Ectodermal cell (in vitro differentiated cells): Measurements from ENCODE around the gene PLBD2.

Experiments used
- H3K27ac ChIP-seq: 2 replicates; pipeline ENCODE4 v1.7.0; 2013; ENCODE audit warnings: mild to moderate bottlenecking, low read depth, low read length; ENCODE audit not compliant: insufficient read depth, poor library complexity, severe bottlenecking
- H3K27me3 ChIP-seq: 2 replicates; pipeline ENCODE4 v1.7.0; 2013; ENCODE audit warnings: mild to moderate bottlenecking, low read length; ENCODE audit not compliant: insufficient read depth, control insufficient read depth, poor library complexity, severe bottlenecking
- H3K36me3 ChIP-seq: one replicate; pipeline ENCODE4 v1.7.0; 2013; ENCODE audit warnings: low read length; ENCODE audit not compliant: control insufficient read depth, insufficient read depth
- H3K4me1 ChIP-seq: one replicate; pipeline ENCODE4 v1.7.0; 2013; ENCODE audit warnings: low read length; ENCODE audit not compliant: control insufficient read depth, insufficient read depth
- H3K4me3 ChIP-seq: 2 replicates; pipeline ENCODE4 v1.7.0; 2013; ENCODE audit warnings: low read depth, low read length, control low read depth; ENCODE audit not compliant: insufficient read depth
- H3K9me3 ChIP-seq: 2 replicates; pipeline ENCODE4 v1.7.0; 2013; ENCODE audit warnings: mild to moderate bottlenecking, low read length, moderate library complexity; ENCODE audit not compliant: control insufficient read depth
- WGBS, 2 experiments: methylation state at CpG; one replicate each; pipeline ENCODE4 v1.1.7; 2013; ENCODE audit warnings: missing lambda C conversion rate in 2 of 2; 5-methylcytosine and 5-hydroxymethylcytosine counted together

PLBD2 gene

GRCh38 chr12:113402586-113403260 lies 44.3 kb downstream of the PLBD2 start:
- Histone ChIP-seq H3K36me3 (no peaks in the 10 kb centered on the region), H3K4me3 (no peak overlapping the region), H3K27me3 (no peaks in the 10 kb centered on the region), H3K9me3 (no peaks in the 10 kb centered on the region), H3K27ac (no peak overlapping the region), H3K4me1 (no peaks in the 10 kb centered on the region)
- WGBS, 2 experiments, result 93 to 94% methylated on average over 23 of the region's 23 CpGs

- no peak within 1 kb of the TSS for H3K4me3 ChIP-seq
- no peak within 1 kb of the TSS for H3K27ac ChIP-seq
- H3K9me3 ChIP-seq, result no peaks in the 10 kb centered on the region
- 84% methylated on average over 14 of the region's 14 CpGs for WGBS, 2 experiments
- H3K36me3 ChIP-seq, result no peaks in the 10 kb centered on the region
- no peaks in the 10 kb centered on the region for H3K27me3 ChIP-seq
- H3K4me1 ChIP-seq, result no peaks in the 10 kb centered on the region
These were observed 45.3 kb downstream of the PLBD2 start, which contains the start of gene SDS for GRCh38 chr12:113403435-113404415. Gene SDS, minus strand, starts transcription at chr12:113403887. Its CDS starts 4,179 bp downstream, at chr12:113399708.

- no peaks in the 10 kb centered on the region for H3K36me3 ChIP-seq
- no peaks in the 10 kb centered on the region for H3K9me3 ChIP-seq
- no peak overlapping the region for H3K27ac ChIP-seq
- no peaks in the 10 kb centered on the region for H3K4me1 ChIP-seq
- 65 to 68% methylated on average over 3 of the region's 3 CpGs for WGBS, 2 experiments
- H3K27me3 ChIP-seq, result no peaks in the 10 kb centered on the region
- H3K4me3 ChIP-seq, result no peak overlapping the region
These were observed 47.3 kb downstream of the PLBD2 start for GRCh38 chr12:113405694-113406093.

GRCh38 chr12:113407931-113408600 lies 49.7 kb downstream of the PLBD2 start:
- H3K27me3 ChIP-seq, result no peaks in the 10 kb centered on the region
- H3K27ac ChIP-seq, result no peak overlapping the region
- WGBS, 2 experiments, result 90% methylated on average over 6 of the region's 6 CpGs
- H3K4me1 ChIP-seq, result no peaks in the 10 kb centered on the region
- no peaks in the 10 kb centered on the region for H3K36me3 ChIP-seq
- H3K4me3 ChIP-seq, result no peak overlapping the region
- H3K9me3 ChIP-seq, result no peaks in the 10 kb centered on the region

GRCh38 chr12:113408756-113409298 lies 50.4 kb downstream of the PLBD2 start:
- no peaks in the 10 kb centered on the region for H3K9me3 ChIP-seq
- WGBS, 2 experiments, result 92 to 97% methylated on average over 11 of the region's 11 CpGs

GRCh38 chr12:113409462-113410124 lies 51.2 kb downstream of the PLBD2 start:
- H3K4me1 ChIP-seq, result no peaks in the 10 kb centered on the region
- 87% methylated on average over 9 of the region's 9 CpGs for WGBS, 2 experiments
- no peaks in the 10 kb centered on the region for H3K9me3 ChIP-seq
- no peaks in the 10 kb centered on the region for H3K36me3 ChIP-seq
- H3K27ac ChIP-seq, result no peak overlapping the region
- no peak overlapping the region for H3K4me3 ChIP-seq
- H3K27me3 ChIP-seq, result no peaks in the 10 kb centered on the region

More at GRCh38 chr12:113408756-113409298, 50.4 kb downstream of the PLBD2 start:
- Histone ChIP-seq H3K4me3 (no peak overlapping the region), H3K4me1 (no peaks in the 10 kb centered on the region), H3K36me3 (no peaks in the 10 kb centered on the region), H3K27me3 (no peaks in the 10 kb centered on the region), H3K27ac (no peak overlapping the region)

GRCh38 chr12:113413488-113413939 lies 55.1 kb downstream of the PLBD2 start:
- H3K27me3 ChIP-seq, result no peaks in the 10 kb centered on the region
- no peaks in the 10 kb centered on the region for H3K4me1 ChIP-seq
- H3K27ac ChIP-seq, result no peak overlapping the region
- 76 to 80% methylated on average over 11 of the region's 11 CpGs for WGBS, 2 experiments
- no peaks in the 10 kb centered on the region for H3K9me3 ChIP-seq
- H3K36me3 ChIP-seq, result no peaks in the 10 kb centered on the region
- H3K4me3 ChIP-seq, result no peak overlapping the region

GRCh38 chr12:113414519-113415038 lies 56.2 kb downstream of the PLBD2 start:
- H3K27me3 ChIP-seq, result no peaks in the 10 kb centered on the region
- no peak overlapping the region for H3K4me3 ChIP-seq
- 92 to 93% methylated on average over 9 of the region's 9 CpGs for WGBS, 2 experiments
- H3K9me3 ChIP-seq, result no peaks in the 10 kb centered on the region
- no peaks in the 10 kb centered on the region for H3K4me1 ChIP-seq
- H3K36me3 ChIP-seq, result no peaks in the 10 kb centered on the region
- H3K27ac ChIP-seq, result no peak overlapping the region

- Histone ChIP-seq H3K4me3 (no peak overlapping the region), H3K9me3 (no peaks in the 10 kb centered on the region), H3K27ac (no peak overlapping the region), H3K4me1 (no peaks in the 10 kb centered on the region), H3K36me3 (no peaks in the 10 kb centered on the region), H3K27me3 (no peaks in the 10 kb centered on the region)
- 78 to 80% methylated on average over 6 of the region's 6 CpGs for WGBS, 2 experiments
These were observed 57.8 kb downstream of the PLBD2 start for GRCh38 chr12:113416091-113416754.
